IPS-20b (cell line): ENCODE measurements around the gene SPTB.

Experiments used
- H3K27ac ChIP-seq: one replicate; pipeline ENCODE4 v1.5.1; 2013; ENCODE audit warnings: low read length
- H3K27me3 ChIP-seq: 2 replicates; pipeline ENCODE4 v1.6.1; 2013; ENCODE audit warnings: mild to moderate bottlenecking, low read length, inconsistent platforms; ENCODE audit not compliant: insufficient read depth
- H3K36me3 ChIP-seq: 2 replicates; pipeline ENCODE4 v1.6.1; 2013; ENCODE audit warnings: low read depth, mild to moderate bottlenecking, inconsistent platforms, low read length, moderate library complexity; ENCODE audit not compliant: insufficient read depth
- H3K4me1 ChIP-seq: 2 replicates; pipeline ENCODE4 v1.6.1; 2013; ENCODE audit warnings: mild to moderate bottlenecking, control low read depth, inconsistent platforms, low read length, moderate library complexity; ENCODE audit not compliant: insufficient read depth
- H3K4me3 ChIP-seq: 2 replicates; pipeline ENCODE4 v1.5.1; 2013; ENCODE audit warnings: mild to moderate bottlenecking, low read length, inconsistent platforms
- H3K9ac ChIP-seq: 2 replicates; pipeline ENCODE4 v1.6.1; 2013; ENCODE audit warnings: low read depth, mild to moderate bottlenecking, inconsistent platforms, low read length, moderate library complexity
- H3K9me3 ChIP-seq: 2 replicates; pipeline ENCODE4 v1.6.1; 2013; ENCODE audit warnings: mild to moderate bottlenecking, low read depth, low read length, inconsistent platforms; ENCODE audit not compliant: insufficient read depth

SPTB gene

GRCh38 chr14:64728106-64728505 lies 151.6 kb downstream of the SPTB start:
- Histone ChIP-seq H3K9me3 (no peaks in the 10 kb centered on the region), H3K4me3 (no peak overlapping the region), H3K4me1 (peaks cover 25% of the 10 kb centered on the region), H3K9ac (no peak overlapping the region), H3K27me3 (no peaks in the 10 kb centered on the region), H3K27ac (no peak overlapping the region), H3K36me3 (peaks cover 56% of the 10 kb centered on the region)

DNA sequence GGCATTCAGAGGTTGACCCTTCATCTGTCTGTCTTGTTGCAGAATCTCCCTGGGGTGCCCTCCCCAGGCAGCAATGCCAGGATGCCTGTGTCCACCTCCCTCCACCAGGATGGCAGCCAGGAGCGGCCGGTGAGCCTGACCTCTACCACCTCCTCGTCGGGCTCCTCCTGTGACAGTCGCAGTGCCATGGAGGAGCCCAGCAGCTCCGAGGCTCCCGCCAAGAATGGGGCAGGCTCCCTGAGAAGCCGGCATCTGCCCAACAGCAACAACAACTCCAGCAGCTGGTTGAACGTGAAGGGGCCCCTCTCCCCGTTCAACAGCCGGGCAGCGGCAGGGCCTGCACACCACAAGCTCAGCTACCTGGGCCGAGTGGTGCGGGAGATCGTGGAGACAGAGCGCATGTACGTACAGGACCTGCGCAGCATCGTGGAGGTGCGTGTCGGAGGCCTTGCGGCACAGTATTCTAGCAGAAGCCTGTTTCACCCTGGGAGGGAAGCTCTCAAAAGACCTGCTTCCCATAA lies 152.1 kb downstream of the SPTB start:
- Histone ChIP-seq H3K36me3 (peaks cover 51% of the 10 kb centered on the region), H3K9ac (no peak overlapping the region), H3K4me3 (no peak overlapping the region), H3K4me1 (peaks cover 25% of the 10 kb centered on the region), H3K9me3 (no peaks in the 10 kb centered on the region), H3K27ac (no peak overlapping the region), H3K27me3 (no peaks in the 10 kb centered on the region)

DNA sequence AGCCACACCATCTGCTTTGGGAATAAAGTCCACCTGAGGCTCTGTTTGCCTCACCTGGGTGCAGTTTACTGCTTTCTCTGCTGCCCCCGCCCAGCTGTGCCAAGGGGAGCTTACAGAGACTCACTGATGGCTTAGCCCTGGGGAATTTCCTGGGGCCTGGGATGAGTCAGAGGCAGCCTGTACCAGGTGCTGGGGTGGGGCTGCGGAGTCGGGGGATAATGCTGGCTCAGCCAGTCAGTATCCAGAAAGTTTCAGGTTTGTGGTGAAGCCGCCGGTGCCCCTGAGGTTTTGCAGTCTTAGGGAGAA lies 153.2 kb downstream of the SPTB start:
- no peak overlapping the region for H3K27ac ChIP-seq
- peaks cover 34% of the 10 kb centered on the region for H3K4me1 ChIP-seq
- no peak overlapping the region for H3K9ac ChIP-seq
- no peak overlapping the region for H3K4me3 ChIP-seq
- H3K27me3 ChIP-seq: no peaks in the 10 kb centered on the region
- H3K9me3 ChIP-seq: no peaks in the 10 kb centered on the region
- H3K36me3 ChIP-seq: peaks cover 41% of the 10 kb centered on the region

DNA sequence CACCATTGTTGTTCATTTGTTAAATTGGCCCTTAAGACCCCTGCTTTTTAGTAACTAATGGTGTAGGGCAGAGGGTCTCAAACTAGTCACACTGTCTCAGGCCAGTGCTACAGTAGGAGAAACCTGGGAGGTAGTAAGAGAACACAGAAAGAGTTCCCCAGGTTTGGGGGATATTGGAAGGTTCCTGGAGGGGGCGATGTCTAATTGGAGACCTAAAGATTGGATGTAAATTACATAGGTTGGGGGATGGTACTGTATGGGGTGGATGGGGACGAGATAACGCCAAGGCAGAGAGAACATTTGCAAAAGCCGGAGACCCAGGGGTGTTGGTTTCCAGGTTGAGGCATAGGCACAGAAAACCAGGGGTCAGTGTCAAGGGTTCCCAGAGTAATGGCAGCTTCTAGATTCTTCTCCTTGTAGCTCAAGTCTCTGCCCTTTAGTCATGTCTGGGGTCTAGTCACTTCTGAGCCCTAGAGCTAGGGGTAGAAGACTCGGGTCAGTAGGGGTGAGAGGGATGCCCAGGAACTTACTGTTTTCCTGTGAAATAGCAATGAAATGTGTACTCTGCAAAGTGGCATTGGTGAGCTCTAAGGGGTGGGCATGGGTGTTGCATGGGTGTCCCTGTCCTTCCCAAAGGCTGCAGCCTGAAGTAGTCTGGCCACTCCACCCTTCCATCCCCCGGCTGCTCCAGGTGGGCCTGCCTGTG lies 153.7 kb downstream of the SPTB start:
- Histone ChIP-seq H3K9ac (no peak overlapping the region), H3K9me3 (no peaks in the 10 kb centered on the region), H3K36me3 (peaks cover 36% of the 10 kb centered on the region), H3K4me3 (no peak overlapping the region), H3K27me3 (no peaks in the 10 kb centered on the region), H3K4me1 (peaks cover 39% of the 10 kb centered on the region), H3K27ac (no peak overlapping the region)

- H3K4me1 ChIP-seq: peaks cover 46% of the 10 kb centered on the region
- H3K27ac ChIP-seq: no peak overlapping the region
- no peaks in the 10 kb centered on the region for H3K9me3 ChIP-seq
- no peaks in the 10 kb centered on the region for H3K27me3 ChIP-seq
- H3K4me3 ChIP-seq: no peak overlapping the region
- no peak overlapping the region for H3K9ac ChIP-seq
- peaks cover 32% of the 10 kb centered on the region for H3K36me3 ChIP-seq
Measured at GRCh38 chr14:64725261-64725815, 154.4 kb downstream of the SPTB start.

DNA sequence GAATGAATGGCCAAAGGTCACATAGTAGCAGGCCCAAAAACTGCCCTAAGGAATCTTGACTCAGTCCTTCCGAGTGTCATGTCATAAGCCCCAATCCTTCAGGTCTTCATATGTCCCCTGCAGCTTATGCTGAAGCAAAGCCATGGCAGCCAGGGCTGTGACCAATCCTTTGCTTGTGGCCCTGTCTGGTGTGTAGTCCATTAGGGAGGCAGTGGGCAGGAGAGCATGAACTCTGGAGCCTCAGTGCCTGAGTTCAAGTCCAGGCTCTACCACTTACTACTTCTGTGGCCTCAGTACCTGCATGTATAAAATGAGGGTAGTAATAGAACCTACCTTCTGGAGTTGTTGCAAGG lies 155.2 kb downstream of the SPTB start:
- Histone ChIP-seq H3K4me1 (peaks cover 53% of the 10 kb centered on the region), H3K4me3 (no peak overlapping the region), H3K9ac (no peak overlapping the region), H3K27ac (no peak overlapping the region), H3K36me3 (peaks cover 24% of the 10 kb centered on the region), H3K27me3 (no peaks in the 10 kb centered on the region), H3K9me3 (no peaks in the 10 kb centered on the region)

GRCh38 chr14:64723691-64724577 lies 155.8 kb downstream of the SPTB start:
- H3K27me3 ChIP-seq: no peaks in the 10 kb centered on the region
- H3K4me1 ChIP-seq: peaks cover 59% of the 10 kb centered on the region
- H3K9ac ChIP-seq: no peak overlapping the region
- no peak overlapping the region for H3K27ac ChIP-seq
- no peak overlapping the region for H3K4me3 ChIP-seq
- H3K9me3 ChIP-seq: no peaks in the 10 kb centered on the region
- peaks cover 18% of the 10 kb centered on the region for H3K36me3 ChIP-seq

DNA sequence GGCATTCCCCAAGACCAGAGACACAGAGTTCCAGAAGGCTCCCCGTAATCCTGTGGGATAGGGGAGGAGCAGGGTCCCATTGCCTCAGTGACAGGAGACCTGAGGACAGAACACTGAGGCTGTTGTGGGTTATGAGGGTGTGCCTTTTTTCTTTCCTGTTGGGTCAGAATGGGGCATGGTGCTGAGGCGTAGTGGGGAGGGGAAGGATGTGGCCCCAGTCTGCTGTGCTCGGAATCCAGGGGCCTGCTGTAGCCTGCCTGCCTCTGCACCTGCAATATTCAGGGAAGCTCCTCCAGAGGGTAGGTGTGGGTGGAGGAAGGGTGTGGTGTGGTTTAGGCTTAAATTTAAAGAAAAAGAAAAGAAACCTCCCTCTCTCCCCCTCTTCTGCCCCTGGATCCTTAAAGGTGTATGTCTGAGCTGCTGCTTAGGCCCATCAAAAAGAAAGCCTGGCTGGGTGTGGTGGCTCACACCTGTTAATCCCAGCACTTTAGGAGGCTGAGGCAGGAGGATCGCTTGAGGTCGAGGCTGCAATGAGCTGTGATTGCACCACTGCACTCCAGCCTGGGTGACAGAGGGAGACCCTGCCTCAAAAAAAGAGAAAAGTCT lies 156.8 kb downstream of the SPTB start:
- Histone ChIP-seq H3K4me1 (peaks cover 69% of the 10 kb centered on the region), H3K9me3 (no peaks in the 10 kb centered on the region), H3K27ac (no peak overlapping the region), H3K36me3 (peaks cover 8% of the 10 kb centered on the region), H3K9ac (no peak overlapping the region), H3K4me3 (no peak overlapping the region), H3K27me3 (no peaks in the 10 kb centered on the region)

DNA sequence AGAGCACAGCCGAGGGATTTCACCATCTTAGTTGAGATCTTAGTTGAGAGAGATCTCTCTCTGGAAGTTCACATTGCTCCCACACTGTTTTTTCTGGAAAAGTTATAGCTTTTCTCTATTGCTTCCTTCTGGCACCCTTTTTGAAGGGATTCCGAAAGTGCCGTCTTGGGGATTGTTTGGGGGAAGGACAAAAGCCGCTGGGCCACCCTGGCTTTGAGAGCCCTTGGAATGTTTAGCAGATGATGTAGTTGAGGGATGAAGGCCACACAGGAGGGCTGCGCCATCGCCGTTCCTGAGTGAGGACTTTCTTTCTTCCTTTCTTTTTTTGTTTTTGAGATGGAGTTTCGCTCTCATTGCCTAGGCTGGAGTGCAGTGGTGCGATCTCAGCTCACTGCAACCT lies 157.8 kb downstream of the SPTB start:
- Histone ChIP-seq H3K4me3 (no peak overlapping the region), H3K27ac (no peak overlapping the region), H3K9ac (no peak overlapping the region), H3K27me3 (no peaks in the 10 kb centered on the region), H3K36me3 (peaks cover 3% of the 10 kb centered on the region; the same call in 1 of the 2 replicates), H3K4me1 (peaks cover 79% of the 10 kb centered on the region), H3K9me3 (no peaks in the 10 kb centered on the region)

GRCh38 chr14:64721391-64721791 lies 158.3 kb downstream of the SPTB start:
- Histone ChIP-seq H3K27ac (no peak overlapping the region), H3K4me3 (no peak overlapping the region), H3K9me3 (no peaks in the 10 kb centered on the region), H3K4me1 (peaks cover 83% of the 10 kb centered on the region), H3K27me3 (no peaks in the 10 kb centered on the region), H3K9ac (peak overlapping the region; percentile 14; the same call in 1 of the 2 replicates), H3K36me3 (peaks cover 3% of the 10 kb centered on the region; the same call in 1 of the 2 replicates)

GRCh38 chr14:64720131-64720576 lies 159.6 kb downstream of the SPTB start:
- no peaks in the 10 kb centered on the region for H3K9me3 ChIP-seq
- H3K27me3 ChIP-seq: no peaks in the 10 kb centered on the region
- no peak overlapping the region for H3K4me3 ChIP-seq
- no peak overlapping the region for H3K27ac ChIP-seq
- H3K9ac ChIP-seq: no peak overlapping the region
- peaks cover 3% of the 10 kb centered on the region; the same call in 1 of the 2 replicates for H3K36me3 ChIP-seq
- H3K4me1 ChIP-seq: peaks cover 73% of the 10 kb centered on the region
